ENCODE results near the gene FBXW4. TPM values are rescaled to one million over a fixed set of nuclear protein-coding genes. Genes with fewer than 3 reads are reported as not detected.

FBXW4 gene
- total RNA-seq, 2 experiments from 2014 or later = 40.4 to 40.9 TPM

GRCh38 chr10:101669181-101669580, 25.8 kb downstream of the FBXW4 start:
- H3K36me3 Mint-ChIP-seq (ENCODE audit: low read depth) = peaks cover 40% of the 10 kb centered on the region
- peaks cover 9% of the 10 kb centered on the region for H3K4me1 Mint-ChIP-seq (ENCODE audit: low read depth)
- CTCF ChIA-PET = no interaction called here
- no peaks in the 10 kb centered on the region for H3K27me3 Mint-ChIP-seq (ENCODE audit: low read depth)
- DNase-seq = no peak
- intact Hi-C loops (cut with micrococcal nuclease) = no loop called here
- no peaks in the 10 kb centered on the region for H3K9me3 Mint-ChIP-seq
- no peak overlapping the region for H3K27ac Mint-ChIP-seq
- no peak overlapping the region for H3K4me3 Mint-ChIP-seq

- H3K27ac Mint-ChIP-seq = no peak overlapping the region
- H3K4me3 Mint-ChIP-seq = no peak overlapping the region
- H3K36me3 Mint-ChIP-seq (ENCODE audit: low read depth) = peaks cover 40% of the 10 kb centered on the region
- no peak for DNase-seq
- no peaks in the 10 kb centered on the region for H3K9me3 Mint-ChIP-seq
- CTCF ChIA-PET = no interaction called here
- intact Hi-C loops (cut with micrococcal nuclease) = no loop called here
- peaks cover 9% of the 10 kb centered on the region for H3K4me1 Mint-ChIP-seq (ENCODE audit: low read depth)
- no peaks in the 10 kb centered on the region for H3K27me3 Mint-ChIP-seq (ENCODE audit: low read depth)
These were observed 26.4 kb downstream of the FBXW4 start for GRCh38 chr10:101668566-101668965.

- H3K4me3 Mint-ChIP-seq = no peak overlapping the region
- no peak for DNase-seq
- no peaks in the 10 kb centered on the region for H3K27me3 Mint-ChIP-seq (ENCODE audit: low read depth)
- intact Hi-C loops (cut with micrococcal nuclease) = no loop called here
- H3K4me1 Mint-ChIP-seq (ENCODE audit: low read depth) = peaks cover 8% of the 10 kb centered on the region
- CTCF ChIA-PET = no interaction called here
- H3K27ac Mint-ChIP-seq = no peak overlapping the region
- H3K36me3 Mint-ChIP-seq (ENCODE audit: low read depth) = peaks cover 36% of the 10 kb centered on the region
- no peaks in the 10 kb centered on the region for H3K9me3 Mint-ChIP-seq
These were observed 28.9 kb downstream of the FBXW4 start for GRCh38 chr10:101666083-101666482.

GRCh38 chr10:101663097-101663496, 31.9 kb downstream of the FBXW4 start:
- H3K36me3 Mint-ChIP-seq (ENCODE audit: low read depth) = peaks cover 29% of the 10 kb centered on the region
- peaks cover 1% of the 10 kb centered on the region for H3K4me1 Mint-ChIP-seq (ENCODE audit: low read depth)
- intact Hi-C loops (cut with micrococcal nuclease) = no loop called here
- CTCF ChIA-PET = no interaction called here
- H3K4me3 Mint-ChIP-seq = no peak overlapping the region
- no peak for DNase-seq
- no peaks in the 10 kb centered on the region for H3K9me3 Mint-ChIP-seq
- no peaks in the 10 kb centered on the region for H3K27me3 Mint-ChIP-seq (ENCODE audit: low read depth)
- no peak overlapping the region for H3K27ac Mint-ChIP-seq

DNA sequence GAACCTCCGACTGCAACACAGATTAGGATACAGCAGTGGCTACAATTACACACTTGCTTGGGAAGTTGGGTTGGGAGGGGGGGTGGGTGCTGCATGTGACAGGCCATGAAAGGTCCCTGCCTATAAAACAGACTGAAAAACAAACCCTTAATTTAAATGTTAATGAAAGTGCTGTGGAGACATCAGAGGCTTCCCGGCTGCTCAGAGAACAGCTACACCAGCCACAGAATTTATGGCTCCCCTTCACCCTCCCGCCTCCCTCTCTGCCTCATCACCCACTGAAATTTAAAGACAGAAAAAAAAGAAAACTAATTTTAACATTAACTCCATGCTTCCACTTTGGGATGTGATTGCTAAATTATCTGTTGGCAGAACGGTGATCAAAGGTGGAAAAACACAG, 34.7 kb downstream of the FBXW4 start:
- intact Hi-C loops (cut with micrococcal nuclease) = no loop called here
- Mint-ChIP-seq H3K9me3 (no peaks in the 10 kb centered on the region), H3K4me1 (ENCODE audit: low read depth) (no peaks in the 10 kb centered on the region), H3K4me3 (no peak overlapping the region), H3K27ac (no peak overlapping the region), H3K27me3 (ENCODE audit: low read depth) (no peaks in the 10 kb centered on the region), H3K36me3 (ENCODE audit: low read depth) (peaks cover 24% of the 10 kb centered on the region)
- DNase-seq = no peak
- CTCF ChIA-PET = no interaction called here

- Mint-ChIP-seq H3K27ac (no peak overlapping the region), H3K27me3 (ENCODE audit: low read depth) (no peaks in the 10 kb centered on the region), H3K36me3 (ENCODE audit: low read depth) (peaks cover 19% of the 10 kb centered on the region), H3K9me3 (no peaks in the 10 kb centered on the region), H3K4me3 (no peak overlapping the region), H3K4me1 (ENCODE audit: low read depth) (no peaks in the 10 kb centered on the region)
- CTCF ChIA-PET = no interaction called here
- no peak for DNase-seq
- intact Hi-C loops (cut with micrococcal nuclease) = no loop called here
These were observed 36.0 kb downstream of the FBXW4 start for GRCh38 chr10:101658975-101659374.

DNA sequence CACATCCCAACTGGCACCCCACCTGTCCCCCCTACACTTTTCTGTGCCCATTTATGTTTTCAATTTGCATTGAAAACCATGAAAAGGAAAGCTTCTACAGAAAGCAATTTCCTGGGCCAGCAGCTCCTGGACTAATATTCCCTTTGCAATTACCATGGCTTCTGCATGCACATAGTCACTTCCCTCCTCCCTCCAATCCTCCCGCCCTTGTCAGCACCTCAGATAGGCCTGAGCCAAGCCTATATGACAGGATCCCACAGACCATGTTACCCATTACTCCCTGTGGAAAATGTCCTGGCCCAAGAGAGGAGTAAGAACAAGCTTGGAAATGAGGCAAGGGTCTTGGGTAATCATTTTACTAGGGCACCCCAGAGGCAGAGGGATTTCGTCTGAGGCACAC, 38.1 kb downstream of the FBXW4 start:
- CTCF ChIA-PET = no interaction called here

DNA sequence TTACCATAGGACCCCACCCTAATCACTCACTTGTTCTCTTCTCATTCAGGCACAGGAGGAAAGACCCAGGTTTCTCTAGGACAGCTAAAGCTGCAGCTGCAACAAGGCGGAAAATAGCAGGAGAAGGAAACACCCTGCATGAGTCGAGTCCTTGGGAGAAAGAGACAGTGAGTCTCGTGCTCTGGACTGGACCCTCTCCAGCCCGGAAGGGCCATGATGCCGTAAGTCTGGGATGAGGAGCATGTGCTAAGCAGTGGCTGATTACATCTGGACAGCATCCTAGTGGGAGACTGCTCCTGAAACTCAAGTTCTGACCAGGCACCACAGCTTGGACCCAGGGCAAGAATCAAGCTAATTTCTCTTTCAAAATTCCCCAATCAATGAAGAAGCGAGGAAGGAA, 39.4 kb downstream of the FBXW4 start:
- Mint-ChIP-seq H3K4me3 (no peak overlapping the region), H3K27ac (no peak overlapping the region), H3K27me3 (ENCODE audit: low read depth) (no peaks in the 10 kb centered on the region), H3K36me3 (ENCODE audit: low read depth) (peaks cover 14% of the 10 kb centered on the region), H3K4me1 (ENCODE audit: low read depth) (no peaks in the 10 kb centered on the region), H3K9me3 (no peaks in the 10 kb centered on the region)
- intact Hi-C loops (cut with micrococcal nuclease) = no loop called here
- no peak for DNase-seq
- CTCF ChIA-PET = no interaction called here

More for the DNA sequence above, 38.1 kb downstream of the FBXW4 start:
- no peak overlapping the region for H3K4me3 Mint-ChIP-seq
- DNase-seq = no peak
- intact Hi-C loops (cut with micrococcal nuclease) = no loop called here
- H3K4me1 Mint-ChIP-seq (ENCODE audit: low read depth) = no peaks in the 10 kb centered on the region
- H3K36me3 Mint-ChIP-seq (ENCODE audit: low read depth) = peaks cover 15% of the 10 kb centered on the region
- no peaks in the 10 kb centered on the region for H3K9me3 Mint-ChIP-seq
- no peak overlapping the region for H3K27ac Mint-ChIP-seq
- no peaks in the 10 kb centered on the region for H3K27me3 Mint-ChIP-seq (ENCODE audit: low read depth)

DNA sequence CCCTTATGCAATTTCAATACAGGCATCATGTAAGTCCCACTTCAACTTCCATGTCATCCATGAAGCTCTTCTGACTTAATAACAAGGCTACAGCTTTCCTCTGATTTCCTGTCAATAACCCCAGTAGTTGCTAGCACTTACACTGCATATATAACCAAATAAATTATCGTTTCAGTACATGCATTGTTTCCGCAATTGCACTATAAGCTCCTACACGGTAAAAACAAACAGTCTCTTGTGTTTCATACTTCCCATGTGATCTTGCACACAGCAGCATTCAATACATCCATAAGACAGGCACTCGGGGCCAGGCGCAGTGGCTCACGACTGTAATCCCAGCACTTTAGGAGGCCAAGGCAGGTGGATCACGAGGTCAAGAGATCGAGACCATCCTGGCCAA, 41.4 kb downstream of the FBXW4 start:
- no peaks in the 10 kb centered on the region for H3K27me3 Mint-ChIP-seq (ENCODE audit: low read depth)
- no peaks in the 10 kb centered on the region for H3K4me1 Mint-ChIP-seq (ENCODE audit: low read depth)
- no peaks in the 10 kb centered on the region for H3K9me3 Mint-ChIP-seq
- no peak for DNase-seq
- H3K36me3 Mint-ChIP-seq (ENCODE audit: low read depth) = peaks cover 20% of the 10 kb centered on the region
- H3K27ac Mint-ChIP-seq = no peak overlapping the region
- intact Hi-C loops (cut with micrococcal nuclease) = no loop called here
- CTCF ChIA-PET = interaction anchor here (1.2 kb wide), 1 partner anchor 18 kb away, joined by 4 read pairs; no protein-coding TSS in a partner anchor
- no peak overlapping the region for H3K4me3 Mint-ChIP-seq

DNA sequence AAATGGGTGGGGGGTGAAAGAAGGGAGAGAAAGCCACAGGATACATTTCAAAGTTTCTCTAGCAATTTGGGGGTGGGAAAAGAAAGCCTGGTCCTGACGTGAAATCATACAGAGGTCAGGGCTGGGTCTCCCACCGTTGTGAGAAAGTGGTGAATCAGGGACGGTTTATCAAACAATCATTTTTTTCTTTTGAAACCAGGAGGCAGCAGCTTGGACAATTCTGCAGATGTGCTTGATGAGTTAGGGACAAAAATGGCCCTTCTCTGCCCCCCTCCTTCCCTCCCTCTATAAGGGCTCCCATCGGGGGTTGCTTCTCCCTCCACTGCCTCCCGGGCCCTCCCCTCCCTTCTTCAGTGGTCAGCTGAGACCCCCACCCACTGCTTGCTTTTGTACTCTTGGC, 43.6 kb downstream of the FBXW4 start:
- H3K27ac Mint-ChIP-seq = no peak overlapping the region
- H3K36me3 Mint-ChIP-seq (ENCODE audit: low read depth) = peaks cover 14% of the 10 kb centered on the region
- no peak for DNase-seq
- no peak overlapping the region for H3K4me3 Mint-ChIP-seq
- CTCF ChIA-PET = no interaction called here
- intact Hi-C loops (cut with micrococcal nuclease) = no loop called here
- no peaks in the 10 kb centered on the region for H3K4me1 Mint-ChIP-seq (ENCODE audit: low read depth)
- H3K27me3 Mint-ChIP-seq (ENCODE audit: low read depth) = no peaks in the 10 kb centered on the region
- H3K9me3 Mint-ChIP-seq = no peaks in the 10 kb centered on the region

DNA sequence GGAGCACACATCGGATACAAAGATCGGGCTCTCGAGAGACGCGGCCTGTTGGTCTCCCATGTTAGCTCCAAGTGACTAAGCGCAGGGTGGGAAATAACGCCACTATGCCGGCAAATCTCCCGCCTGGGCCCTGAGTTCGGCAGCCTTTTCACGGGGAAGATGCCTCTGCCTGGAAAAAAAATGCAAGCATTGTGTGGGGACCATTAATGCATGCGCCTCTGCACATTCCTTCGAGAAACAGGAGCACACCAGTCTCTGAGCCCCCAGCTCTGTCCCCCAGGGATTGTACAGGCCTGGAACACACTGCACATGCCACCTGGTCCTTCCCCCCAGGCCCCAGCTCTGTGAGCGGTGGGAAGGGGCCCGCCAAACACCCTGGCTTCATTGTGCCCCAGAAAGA, 44.1 kb downstream of the FBXW4 start:
- no peaks in the 10 kb centered on the region for H3K9me3 Mint-ChIP-seq
- CTCF ChIA-PET = no interaction called here
- H3K27me3 Mint-ChIP-seq (ENCODE audit: low read depth) = no peaks in the 10 kb centered on the region
- intact Hi-C loops (cut with micrococcal nuclease) = no loop called here
- DNase-seq = no peak
- no peak overlapping the region for H3K27ac Mint-ChIP-seq
- H3K4me1 Mint-ChIP-seq (ENCODE audit: low read depth) = no peaks in the 10 kb centered on the region
- no peak overlapping the region for H3K4me3 Mint-ChIP-seq
- peaks cover 14% of the 10 kb centered on the region for H3K36me3 Mint-ChIP-seq (ENCODE audit: low read depth)

DNA sequence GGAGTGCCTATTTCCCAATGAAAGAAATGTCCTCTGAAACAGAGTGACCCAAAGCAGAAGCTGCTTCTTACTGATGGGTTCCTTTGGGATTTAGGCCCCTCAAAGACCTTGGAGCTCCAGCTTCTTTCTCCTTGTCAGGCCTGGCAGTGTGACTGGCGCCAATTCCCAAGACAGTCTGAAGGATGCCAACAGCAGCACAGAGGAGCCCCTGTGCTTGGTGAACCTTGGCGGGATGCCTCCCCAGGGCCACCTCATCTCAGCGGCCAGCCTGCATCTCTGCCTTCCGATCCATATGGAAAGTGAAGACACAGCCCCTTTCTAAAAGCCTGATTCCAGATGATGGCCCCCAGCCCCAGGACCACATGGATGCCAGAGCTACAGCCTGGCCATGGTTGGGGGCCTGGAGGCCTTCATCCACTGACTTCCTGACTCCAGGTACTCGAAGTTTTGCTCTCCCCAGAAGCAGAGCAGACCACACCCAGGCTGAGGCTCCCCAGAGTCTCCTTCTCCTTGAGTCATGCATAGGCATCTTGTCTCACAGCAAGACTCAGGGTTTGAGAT, 45.4 kb downstream of the FBXW4 start:
- H3K4me3 Mint-ChIP-seq = no peak overlapping the region

GRCh38 chr10:101647255-101647654, 47.7 kb downstream of the FBXW4 start:
- no peaks in the 10 kb centered on the region for H3K27me3 Mint-ChIP-seq (ENCODE audit: low read depth)
- H3K27ac Mint-ChIP-seq = no peak overlapping the region
- intact Hi-C loops (cut with micrococcal nuclease) = no loop called here
- no peak for DNase-seq
- peaks cover 2% of the 10 kb centered on the region for H3K4me1 Mint-ChIP-seq (ENCODE audit: low read depth)
- no peak overlapping the region for H3K4me3 Mint-ChIP-seq
- no peaks in the 10 kb centered on the region for H3K9me3 Mint-ChIP-seq
- peaks cover 16% of the 10 kb centered on the region for H3K36me3 Mint-ChIP-seq (ENCODE audit: low read depth)
- CTCF ChIA-PET = interaction anchor here (0.8 kb wide), 1 partner anchor 134 kb away, joined by 3 read pairs; no protein-coding TSS in a partner anchor

More for the DNA sequence above, 45.4 kb downstream of the FBXW4 start:
- no peak for DNase-seq
- intact Hi-C loops (cut with micrococcal nuclease) = no loop called here
- no peaks in the 10 kb centered on the region for H3K4me1 Mint-ChIP-seq (ENCODE audit: low read depth)
- no peaks in the 10 kb centered on the region for H3K9me3 Mint-ChIP-seq
- peaks cover 12% of the 10 kb centered on the region for H3K36me3 Mint-ChIP-seq (ENCODE audit: low read depth)
- no peaks in the 10 kb centered on the region for H3K27me3 Mint-ChIP-seq (ENCODE audit: low read depth)
- no peak overlapping the region for H3K27ac Mint-ChIP-seq
- CTCF ChIA-PET = no interaction called here

DNA sequence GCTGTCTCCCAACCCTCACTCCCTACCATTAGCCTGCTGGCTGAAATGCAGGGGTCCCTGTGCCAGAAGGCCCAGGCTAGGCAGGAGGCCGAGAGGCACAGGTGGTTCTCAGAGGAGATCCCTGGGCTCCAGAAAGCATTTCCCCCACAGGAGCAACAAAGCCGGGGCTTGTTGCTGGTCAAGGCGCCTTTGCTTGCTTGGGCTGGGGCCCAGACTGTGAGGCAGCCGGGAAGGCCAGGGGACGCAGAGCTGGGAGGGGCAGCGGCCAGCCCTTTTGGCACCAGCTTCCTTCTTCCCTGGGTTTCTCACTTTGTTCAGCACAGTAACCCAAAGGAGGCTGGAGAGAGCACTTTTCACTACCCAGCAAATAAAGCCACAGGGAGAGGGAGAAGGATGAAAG, 48.6 kb downstream of the FBXW4 start:
- Mint-ChIP-seq H3K9me3 (no peaks in the 10 kb centered on the region), H3K4me3 (no peak overlapping the region), H3K36me3 (ENCODE audit: low read depth) (peaks cover 19% of the 10 kb centered on the region), H3K4me1 (ENCODE audit: low read depth) (peaks cover 2% of the 10 kb centered on the region), H3K27ac (no peak overlapping the region), H3K27me3 (ENCODE audit: low read depth) (no peaks in the 10 kb centered on the region)
- CTCF ChIA-PET = no interaction called here
- intact Hi-C loops (cut with micrococcal nuclease) = no loop called here
- no peak for DNase-seq

Measured in activated naive CD4-positive, alpha-beta T cell treated with anti-CD3 and anti-CD28 coated beads for 36 hours (primary cell).